Endothelial cell (in vitro differentiated cells): ENCODE data around the gene C16orf95. TPM values are rescaled to one million over a fixed set of nuclear protein-coding genes. Genes with fewer than 3 reads are reported as not detected.

Source experiments
- DNase-seq: peaks from one replicate; pipeline ENCODE4 v3.0.0; 2021; ENCODE audit warnings: low spot score
- H3K27ac Mint-ChIP-seq: one replicate; pipeline ENCODE4 v1.8.0; 2021; ENCODE audit warnings: mixed read lengths, inconsistent platforms; ENCODE audit not compliant: unreplicated experiment
- H3K27me3 Mint-ChIP-seq: one replicate; pipeline ENCODE4 v1.8.0; 2021; ENCODE audit warnings: mild to moderate bottlenecking, moderate library complexity, mixed read lengths, inconsistent platforms; ENCODE audit not compliant: unreplicated experiment
- H3K36me3 Mint-ChIP-seq: one replicate; pipeline ENCODE4 v1.8.0; 2021; ENCODE audit warnings: mild to moderate bottlenecking, low read depth, mixed read lengths, inconsistent platforms; ENCODE audit not compliant: unreplicated experiment
- H3K4me1 Mint-ChIP-seq: one replicate; pipeline ENCODE4 v1.8.0; 2021; ENCODE audit warnings: mild to moderate bottlenecking, mixed read lengths, inconsistent platforms; ENCODE audit not compliant: unreplicated experiment
- H3K4me3 Mint-ChIP-seq: one replicate; pipeline ENCODE4 v1.8.0; 2021; ENCODE audit warnings: mild to moderate bottlenecking, mixed read lengths, inconsistent platforms; ENCODE audit not compliant: unreplicated experiment
- H3K9me3 Mint-ChIP-seq: one replicate; pipeline ENCODE4 v1.8.0; 2021; ENCODE audit warnings: mixed read lengths, inconsistent platforms; ENCODE audit not compliant: unreplicated experiment
- CTCF ChIP-seq: fragments of 200-600 bp; sonication (generic); IDR thresholded peaks from one replicate; pipeline ENCODE4 v1.5.0; 2021; ENCODE audit warnings: antibody characterized with exemption; ENCODE audit not compliant: unreplicated experiment
- total RNA-seq: library from RNA; stranded (reverse); fragmentation: NEBNext Ultra II Directional; extraction: Animal tissue kit (Norgen Biotek cat#: 25700); gene quantifications from one replicate; pipeline ENCODE4 v1.2.1, GENCODE V29; 2021; ENCODE audit not compliant: unreplicated experiment

The C16orf95 gene
- total RNA-seq, 1 donor from 2014 or later = 6.5 TPM

GRCh38 chr16:87284183-87284582 is 33.0 kb downstream of the C16orf95 start:
- Mint-ChIP-seq H3K36me3 (no peaks in the 10 kb centered on the region), H3K27ac (no peak overlapping the region)

GRCh38 chr16:87279094-87279658 is 38.0 kb downstream of the C16orf95 start:
- Mint-ChIP-seq H3K36me3 (no peaks in the 10 kb centered on the region), H3K27ac (no peak overlapping the region), H3K4me1 (peaks cover 4% of the 10 kb centered on the region), H3K9me3 (no peaks in the 10 kb centered on the region), H3K4me3 (no peak overlapping the region), H3K27me3 (no peaks in the 10 kb centered on the region)
- TF ChIP-seq CTCF = no peak
- DNase-seq = no peak

More at GRCh38 chr16:87284183-87284582, 33.0 kb downstream of the C16orf95 start:
- Mint-ChIP-seq H3K4me1 (peaks cover 4% of the 10 kb centered on the region), H3K4me3 (peak overlapping the region; percentile 2), H3K27me3 (no peaks in the 10 kb centered on the region), H3K9me3 (no peaks in the 10 kb centered on the region)
- no peak for TF ChIP-seq CTCF
- DNase-seq = no peak

GRCh38 chr16:87278191-87279093 is 38.8 kb downstream of the C16orf95 start:
- Mint-ChIP-seq H3K9me3 (no peaks in the 10 kb centered on the region), H3K27me3 (no peaks in the 10 kb centered on the region), H3K36me3 (no peaks in the 10 kb centered on the region), H3K4me1 (peaks cover 3% of the 10 kb centered on the region), H3K27ac (no peak overlapping the region), H3K4me3 (no peak overlapping the region)
- peak; percentile 89 for DNase-seq
- peak; percentile 86 for TF ChIP-seq CTCF

GRCh38 chr16:87276924-87277323 is 40.3 kb downstream of the C16orf95 start:
- no peak for DNase-seq
- Mint-ChIP-seq H3K9me3 (no peaks in the 10 kb centered on the region), H3K36me3 (no peaks in the 10 kb centered on the region), H3K27me3 (no peaks in the 10 kb centered on the region), H3K4me3 (no peak overlapping the region), H3K27ac (no peak overlapping the region), H3K4me1 (peaks cover 11% of the 10 kb centered on the region)
- no peak for TF ChIP-seq CTCF
